H1 (cell line): ENCODE data around the gene CDC7. TPM values are rescaled to one million over a fixed set of nuclear protein-coding genes. Genes with fewer than 3 reads are reported as not detected.

Experiments
- CTCF ChIA-PET: fragments of 300-600 bp; sonication (Branson Sonifier 250); formaldehyde crosslinking; loops from one replicate; lab custom pipeline; 2021; ENCODE audit not compliant: partially characterized antibody; lab: Charles Lee
- POLR2A ChIA-PET: fragments of 300-600 bp; sonication (Branson Sonifier 250); formaldehyde crosslinking; loops from one replicate; lab custom pipeline; 2021; ENCODE audit warnings: inconsistent platforms; ENCODE audit not compliant: partially characterized antibody; lab: Charles Lee
- DNase-seq, 2 experiments: peaks; one replicate each; pipeline versions ENCODE4 v3.0.0 to v3.0.0-alpha.2; 2010 to 2022; ENCODE audit warnings: low spot score in 2 of 2, low read depth in 1 of 2, mixed read lengths in 1 of 2
- FAIRE-seq: peaks from 2 replicates; lab custom pipeline; 2011; peaks lifted over from hg19 to GRCh38; lab: Jason Lieb, UNC
- H2AFZ ChIP-seq: 2 replicates; pipeline ENCODE4 v1.8.1; 2012; ENCODE audit warnings: low read length, inconsistent platforms
- H2AK5ac ChIP-seq: 2 replicates; pipeline ENCODE4 v1.6.1; 2013; ENCODE audit warnings: low read depth, low read length
- H2BK120ac ChIP-seq: replicated peaks from 2 replicates; pipeline ENCODE3; 2013; ENCODE audit warnings: low read depth, low read length, inconsistent platforms
- H2BK12ac ChIP-seq: 2 replicates; pipeline ENCODE4 v1.6.1; 2013; ENCODE audit warnings: low read depth, low read length
- H2BK15ac ChIP-seq: 2 replicates; pipeline ENCODE4 v1.6.1; 2013; ENCODE audit warnings: low read length
- H2BK20ac ChIP-seq: 2 replicates; pipeline ENCODE4 v1.6.1; 2013; ENCODE audit warnings: low read length
- H2BK5ac ChIP-seq: 2 replicates; pipeline ENCODE4 v1.6.1; 2013; ENCODE audit warnings: low read depth, low read length
- H3K14ac ChIP-seq: 2 replicates; pipeline ENCODE4 v1.6.1; 2013; ENCODE audit warnings: inconsistent platforms; ENCODE audit not compliant: insufficient read length
- H3K18ac ChIP-seq: 2 replicates; pipeline ENCODE4 v1.6.1; 2013; ENCODE audit warnings: low read length; ENCODE audit errors: extremely low read depth
- H3K23ac ChIP-seq: 2 replicates; pipeline ENCODE4 v1.6.1; 2013; ENCODE audit warnings: inconsistent platforms; ENCODE audit not compliant: insufficient read length
- H3K23me2 ChIP-seq: 2 replicates; pipeline ENCODE4 v1.6.1; 2013; ENCODE audit warnings: low read depth, low read length
- H3K27ac ChIP-seq: 2 replicates; pipeline ENCODE4 v1.6.1; 2011; ENCODE audit warnings: low read depth, low read length, inconsistent platforms
- H3K27me3 ChIP-seq, 4 experiments: replicated peaks in 1 of 4; 1 replicate in 1 of 4; 2 replicates in 3 of 4; pipeline versions ENCODE4 v1.6.1 to v1.8.1; 2011 to 2013; ENCODE audit warnings: low read length in 3 of 4, mild to moderate bottlenecking in 3 of 4, inconsistent platforms in 2 of 4, mixed read lengths in 2 of 4, moderate library complexity in 1 of 4; ENCODE audit not compliant: control insufficient read depth in 3 of 4, insufficient read depth in 3 of 4; ENCODE audit errors: extremely low read depth in 1 of 4
- H3K36me3 ChIP-seq, 4 experiments: 2 replicates each; pipeline versions ENCODE4 v1.6.1 to v1.8.1; 2011 to 2013; ENCODE audit warnings: mild to moderate bottlenecking in 4 of 4, low read length in 3 of 4, moderate library complexity in 2 of 4, control low read depth in 1 of 4, inconsistent platforms in 1 of 4; ENCODE audit not compliant: insufficient read depth in 4 of 4, control insufficient read depth in 2 of 4
- H3K4ac ChIP-seq: replicated peaks from 2 replicates; pipeline ENCODE3; 2013; ENCODE audit warnings: low read length, low read depth, mixed read lengths, inconsistent platforms; ENCODE audit not compliant: insufficient read length
- H3K4me1 ChIP-seq, 4 experiments: replicated peaks in 1 of 4; 1 replicate in 1 of 4; 2 replicates in 3 of 4; pipeline versions ENCODE4 v1.6.1 to v1.8.1; 2011 to 2013; ENCODE audit warnings: low read length in 3 of 4, inconsistent platforms in 2 of 4, mixed read lengths in 1 of 4; ENCODE audit not compliant: insufficient read depth in 4 of 4, control insufficient read depth in 3 of 4
- H3K4me2 ChIP-seq, 2 experiments: 2 replicates each; pipeline versions ENCODE4 v1.6.1 to v1.8.1; 2011 to 2013; ENCODE audit warnings: low read depth in 2 of 2, low read length in 2 of 2, control low read depth in 1 of 2, inconsistent platforms in 1 of 2, mild to moderate bottlenecking in 1 of 2; ENCODE audit not compliant: insufficient read depth in 1 of 2
- H3K4me3 ChIP-seq, 4 experiments: fragments of 200-600, 300-600 bp in 1 of 4; sonication (generic), shearing (Covaris generic), sonication (Bioruptor Twin) in 1 of 4; 2 replicates each; pipeline versions ENCODE4 v1.5.1 to v1.8.1; 2011 to 2016; ENCODE audit warnings: low read length in 4 of 4, low read depth in 3 of 4, control low read depth in 2 of 4, inconsistent platforms in 2 of 4, mild to moderate bottlenecking in 2 of 4, mixed read lengths in 1 of 4, moderate library complexity in 1 of 4; ENCODE audit not compliant: insufficient read depth in 2 of 4; ENCODE audit errors: extremely low read depth in 1 of 4
- H3K56ac ChIP-seq: replicated peaks from 2 replicates; pipeline ENCODE3; 2013; ENCODE audit warnings: low read depth, mild to moderate bottlenecking, mixed read lengths, low read length, inconsistent platforms; ENCODE audit not compliant: insufficient read length
- H3K79me1 ChIP-seq: 2 replicates; pipeline ENCODE4 v1.6.1; 2013; ENCODE audit warnings: low read depth, low read length, control low read depth
- H3K79me2 ChIP-seq, 2 experiments: 2 replicates each; pipeline versions ENCODE4 v1.6.1 to v1.8.1; 2012 to 2013; ENCODE audit warnings: low read length in 2 of 2, mild to moderate bottlenecking in 2 of 2, inconsistent platforms in 1 of 2; ENCODE audit not compliant: insufficient read depth in 2 of 2, control insufficient read depth in 1 of 2
- H3K9ac ChIP-seq, 4 experiments: replicated peaks in 1 of 4; 1 replicate in 1 of 4; 2 replicates in 3 of 4; pipeline versions ENCODE4 v1.6.1 to v1.8.1; 2011 to 2013; ENCODE audit warnings: low read depth in 3 of 4, low read length in 3 of 4, control low read depth in 2 of 4, mild to moderate bottlenecking in 2 of 4, moderate library complexity in 2 of 4, inconsistent platforms in 1 of 4; ENCODE audit errors: extremely low read depth in 1 of 4
- H3K9me3 ChIP-seq, 2 experiments: 2 replicates each; pipeline versions ENCODE4 v1.6.1 to v1.8.1; 2012 to 2013; ENCODE audit warnings: mild to moderate bottlenecking in 2 of 2, moderate library complexity in 2 of 2, control low read depth in 1 of 2, inconsistent platforms in 1 of 2, low read depth in 1 of 2, low read length in 1 of 2, mixed read lengths in 1 of 2; ENCODE audit not compliant: insufficient read depth in 2 of 2
- H4K20me1 ChIP-seq, 2 experiments: replicated peaks in 1 of 2; 2 replicates each; pipeline versions ENCODE3 to v1.8.1; 2011 to 2013; ENCODE audit warnings: inconsistent platforms in 2 of 2, low read length in 2 of 2, mild to moderate bottlenecking in 1 of 2; ENCODE audit not compliant: insufficient read depth in 2 of 2, control insufficient read depth in 1 of 2
- H4K5ac ChIP-seq: 2 replicates; pipeline ENCODE4 v1.6.1; 2013; ENCODE audit warnings: low read length, low read depth, mixed read lengths, inconsistent platforms; ENCODE audit not compliant: insufficient read length
- H4K8ac ChIP-seq: 2 replicates; pipeline ENCODE4 v1.8.0; 2013; ENCODE audit warnings: mild to moderate bottlenecking, moderate library complexity, low read length, inconsistent platforms; ENCODE audit not compliant: insufficient read depth; ENCODE audit errors: extremely low read depth
- H4K91ac ChIP-seq: replicated peaks from 2 replicates; pipeline ENCODE3; 2013; ENCODE audit warnings: low read length, mixed read lengths, inconsistent platforms; ENCODE audit not compliant: insufficient read length
- EP300 ChIP-seq, 2 experiments: IDR thresholded peaks; 1 replicate in 1 of 2; 2 replicates in 1 of 2; pipeline ENCODE4 v1.6.1; 2011 to 2012; ENCODE audit warnings: low read depth in 2 of 2, low read length in 2 of 2, mild to moderate bottlenecking in 2 of 2, borderline replicate concordance in 1 of 2, inconsistent platforms in 1 of 2, moderate library complexity in 1 of 2
- JUND ChIP-seq: IDR thresholded peaks from 2 replicates; pipeline ENCODE4 v1.6.1; 2011; ENCODE audit warnings: mild to moderate bottlenecking, improper control_type of control experiment, low read length
- SP2 ChIP-seq: IDR thresholded peaks from 2 replicates; pipeline ENCODE4 v1.6.1; 2012; ENCODE audit warnings: mild to moderate bottlenecking, low read length, inconsistent platforms
- WGBS, 2 experiments: shearing (Covaris generic) in 1 of 2; methylation state at CpG; one replicate each; pipeline versions ENCODE4 v1.1.6 to v1.1.7; 2013 to 2015; ENCODE audit warnings: low lambda C conversion rate in 2 of 2, mixed read lengths in 2 of 2, inconsistent platforms in 1 of 2, low coverage in 1 of 2, missing lambda C conversion rate in 1 of 2; ENCODE audit not compliant: insufficient replicate concordance in 2 of 2, insufficient coverage in 1 of 2, insufficient read length in 1 of 2; ENCODE audit errors: extremely low coverage in 1 of 2, missing lambda C conversion rate in 1 of 2; 5-methylcytosine and 5-hydroxymethylcytosine counted together
- polyA plus RNA-seq, 7 experiments: library from polyadenylated mRNA; depleted of rRNA in 3 of 7; stranded (reverse) in 5 of 7; unstranded in 2 of 7; fragments of >200 nt in 5 of 7; fragments of 200-250 nt in 2 of 7; gene quantifications; 1 replicate in 5 of 7; 2 replicates in 1 of 7; 4 replicates in 1 of 7; pipeline versions ENCODE4 v1.2.1 to v1.2.3, GENCODE V29; 2011 to 2013; ENCODE audit warnings: missing spikeins in 2 of 7, mixed read lengths in 2 of 7
- total RNA-seq: library from RNA; stranded (reverse); fragmentation: NEBNext Ultra II Directional; extraction: Animal tissue kit (Norgen Biotek cat#: 25700); gene quantifications from 2 replicates; pipeline ENCODE4 v1.2.1, GENCODE V29; 2021

The CDC7 gene
- total and polyA plus RNA-seq, 2 of the 8 experiments (the other 6 are each of a cell fraction or from before 2014, with no cell fraction given), result 12.2 to 34.4 TPM

DNA sequence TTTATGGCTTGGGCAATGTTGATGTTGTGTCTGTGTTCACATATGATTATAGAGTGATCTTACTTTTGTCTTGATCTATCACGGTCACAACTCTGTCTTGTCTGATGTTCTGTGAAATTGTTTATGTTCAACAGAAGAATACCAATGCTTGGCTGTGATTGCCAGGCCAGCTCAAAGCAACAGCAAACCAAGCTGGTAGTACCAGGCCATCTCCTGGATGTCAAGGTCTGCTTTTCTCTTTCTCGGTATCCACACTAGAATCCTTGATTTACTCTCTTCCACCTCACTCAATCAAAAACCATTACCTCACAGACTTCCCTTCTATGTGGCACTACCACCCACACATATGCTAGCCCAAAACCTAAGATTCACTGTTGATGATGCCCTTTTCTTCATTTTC, 1.3 kb upstream of the CDC7 start:
- Histone ChIP-seq H3K79me1 (no peaks in the 10 kb centered on the region), H4K20me1 (no peaks in the 10 kb centered on the region), H2AFZ (no peak overlapping the region), H4K91ac (no peak overlapping the region), H3K79me2 (peaks cover 0 to 26% of the 10 kb centered on the region in 2 experiments; a peak in 3 of 4 replicates), H3K4me1 (peaks cover 2 to 14% (median 3%) of the 10 kb centered on the region in 4 experiments; a peak in 5 of 7 replicates), H3K14ac (no peak overlapping the region), H2BK12ac (no peak overlapping the region), H4K8ac (no peak overlapping the region), H2BK20ac (no peak overlapping the region; the same call in 1 of the 2 replicates), H3K9me3 (no peaks in the 10 kb centered on the region), H4K5ac (no peak overlapping the region), H3K18ac (no peak overlapping the region), H2BK15ac (no peak overlapping the region), H3K4me3 (no peak overlapping the region), H3K4ac (no peak overlapping the region), H3K23me2 (no peaks in the 10 kb centered on the region; the same call in none of the 2 replicates), H3K23ac (no peak overlapping the region), H3K27ac (no peak overlapping the region), H2BK5ac (no peak overlapping the region), H2AK5ac (no peak overlapping the region), H3K9ac (no peak overlapping the region), H3K27me3 (no peaks in the 10 kb centered on the region), H3K56ac (no peak overlapping the region), H2BK120ac (no peak overlapping the region), H3K4me2 (no peak overlapping the region; a peak in 1 of 4 replicates), H3K36me3 (no peaks in the 10 kb centered on the region; a peak in 1 of 8 replicates)
- no peak for DNase-seq
- POLR2A ChIA-PET, result interaction anchor here (0.5 to 3.9 kb wide), 3 partner anchors 10 to 247 kb away, joined by 3 to 12 read pairs (median 5); no protein-coding TSS in a partner anchor
- CTCF ChIA-PET, result interaction anchor here (0.6 to 1.2 kb wide), 3 partner anchors 11 to 24 kb away, joined by 3 read pairs; no protein-coding TSS in a partner anchor
- no peak for FAIRE-seq
- 89% methylated on average over 2 of the region's 2 CpGs; no CpG with 5 or more reads in 1 of the 2 experiments for WGBS, 2 experiments
- TF ChIP-seq EP300 (IDR thresholded peaks at IDR 0.05; ENCODE audit: borderline replicate concordance in 1 of 2, low read depth in 2 of 2, low read length in 2 of 2), result no peak
- TF ChIP-seq JUND, result no peak
- TF ChIP-seq SP2, result no peak
